HG03039 (cell line): ENCODE data around the gene PPP1R2.

Source experiments
- ATAC-seq: cut with Tn5 transposase; IDR thresholded peaks from one replicate; pipeline ENCODE4 v1.9.1; 2021; ENCODE audit warnings: mild to moderate bottlenecking, moderate library complexity; ENCODE audit not compliant: unreplicated experiment

Gene PPP1R2

DNA sequence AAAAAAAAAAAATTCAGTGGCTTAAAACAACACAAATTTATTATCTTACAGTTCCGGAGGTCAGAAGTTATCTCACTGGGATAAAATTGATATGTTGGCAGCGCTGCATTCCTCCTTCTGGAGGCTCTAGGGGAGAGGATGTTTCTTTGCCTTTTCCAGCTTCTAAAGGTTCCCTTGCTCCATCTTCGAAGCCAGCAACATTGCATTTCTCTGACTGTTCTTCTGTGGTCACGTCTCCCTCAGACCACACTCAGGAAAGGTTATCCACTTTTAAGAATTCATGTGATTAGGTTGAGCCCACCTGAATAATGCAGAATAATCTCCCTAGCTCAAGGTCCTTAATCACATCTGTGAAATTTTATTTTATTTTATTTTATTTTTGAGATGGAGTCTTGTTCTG, 76.9 kb downstream of the PPP1R2 start:
- no peak for ATAC-seq
